HG03432 (cell line): ENCODE data around the gene KIDINS220.

Experiments
- ATAC-seq: cut with Tn5 transposase; IDR thresholded peaks from one replicate; pipeline ENCODE4 v1.9.1; 2021; ENCODE audit warnings: mild to moderate bottlenecking, moderate library complexity; ENCODE audit not compliant: unreplicated experiment

KIDINS220 gene

DNA sequence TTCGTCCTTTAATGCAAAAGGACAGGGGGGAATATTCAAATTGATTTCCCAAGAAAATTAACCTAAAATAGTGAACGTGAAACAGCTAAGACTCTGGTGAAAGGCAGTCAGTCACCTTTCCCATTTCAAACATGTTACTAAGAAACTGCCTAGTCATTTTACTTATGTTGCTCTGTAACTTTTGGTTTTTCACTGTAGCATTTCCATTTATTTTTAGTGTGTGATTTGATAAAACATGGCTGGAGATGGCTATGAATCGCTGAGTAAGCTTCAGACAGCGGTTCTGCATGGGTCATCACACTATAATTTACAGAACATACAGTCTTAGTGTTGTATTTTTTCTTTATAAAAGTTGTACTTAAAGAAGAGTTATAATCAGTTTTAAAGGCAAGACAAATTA is 16.0 kb upstream of the KIDINS220 start:
- no peak for ATAC-seq

GRCh38 chr2:8851811-8852560 is 14.6 kb upstream of the KIDINS220 start:
- no peak for ATAC-seq

- ATAC-seq, result no peak
Observed at GRCh38 chr2:8850845-8851487, 13.6 kb upstream of the KIDINS220 start.

DNA sequence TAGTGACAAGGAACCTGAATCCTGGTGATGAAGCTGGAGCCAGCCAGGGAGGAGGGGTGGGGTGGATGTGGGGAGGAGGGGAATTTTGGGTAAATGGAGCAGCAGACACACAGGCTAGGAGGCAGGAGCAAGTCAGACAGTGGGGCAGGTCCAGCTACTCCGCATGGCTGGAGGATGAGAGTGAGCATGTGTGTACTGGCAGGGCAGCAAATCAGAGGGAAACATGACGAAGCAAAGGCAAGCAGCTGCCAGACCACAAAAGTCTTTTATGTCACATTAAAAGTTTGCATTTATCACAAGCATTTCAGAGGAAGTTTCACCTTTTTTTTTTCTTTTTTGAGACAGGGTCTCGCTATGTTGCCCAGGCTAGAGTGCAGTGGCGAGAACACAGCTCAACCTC is 11.9 kb upstream of the KIDINS220 start:
- ATAC-seq, result no peak

- no peak for ATAC-seq
Observed at GRCh38 chr2:8848328-8849100, 11.1 kb upstream of the KIDINS220 start.

DNA sequence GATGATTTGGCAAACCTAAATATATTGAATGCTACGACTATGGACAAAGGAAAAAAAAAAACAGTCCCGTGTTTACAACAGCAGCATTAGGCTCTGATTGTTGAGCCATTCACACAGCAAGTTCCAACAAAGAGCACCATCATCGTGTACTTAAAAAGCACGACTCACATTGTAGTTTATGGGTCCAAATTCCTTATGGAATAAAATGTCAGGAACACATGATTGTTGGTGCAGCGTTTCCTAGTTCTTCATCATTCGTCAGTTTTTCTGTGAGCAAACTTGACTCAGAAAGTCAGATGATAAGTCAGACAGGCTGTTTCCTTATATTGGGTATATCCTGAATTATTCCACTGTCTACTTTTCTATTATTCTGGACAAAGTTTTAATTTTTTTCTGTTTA is 10.0 kb upstream of the KIDINS220 start:
- no peak for ATAC-seq

GRCh38 chr2:8841932-8842331 is 4.5 kb upstream of the KIDINS220 start:
- no peak for ATAC-seq

GRCh38 chr2:8840475-8841091 is 3.2 kb upstream of the KIDINS220 start:
- no peak for ATAC-seq

DNA sequence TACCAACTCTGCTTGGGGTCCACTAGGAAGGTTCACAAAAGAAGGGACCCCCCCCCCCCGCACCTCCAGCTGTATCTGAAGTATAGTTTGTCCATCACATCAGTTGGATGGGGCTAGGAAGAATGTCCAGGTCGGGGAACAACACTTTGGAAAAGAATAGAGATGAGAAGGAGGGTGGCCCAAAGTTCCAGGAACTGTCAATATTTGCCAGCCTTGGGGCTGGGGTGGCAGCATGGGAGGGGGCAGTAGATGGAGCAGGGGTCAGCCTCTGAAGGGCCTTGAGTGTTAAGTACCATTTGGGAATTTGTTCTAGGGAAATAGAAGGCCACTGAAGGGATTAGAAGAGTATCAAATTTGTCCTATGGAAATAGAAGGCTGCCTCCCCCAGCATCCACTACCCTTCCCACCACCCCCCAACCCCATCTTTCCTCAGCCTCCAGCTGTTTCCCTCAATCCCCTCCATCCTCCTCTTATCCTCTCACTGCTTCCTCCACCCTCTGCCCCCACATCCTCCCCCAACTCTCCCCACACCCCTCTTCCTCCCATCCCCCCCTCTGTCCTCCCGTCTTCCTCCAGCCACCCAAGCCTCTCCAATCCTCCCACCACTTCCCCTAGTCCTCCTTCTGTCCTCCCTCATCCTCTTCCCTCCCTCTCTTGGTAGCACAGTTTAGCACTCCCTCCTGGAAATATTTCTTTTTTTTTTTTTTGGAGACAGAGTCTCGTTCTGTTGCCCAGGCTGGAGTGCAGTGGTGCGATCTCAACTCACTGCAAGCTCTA is 2.0 kb upstream of the KIDINS220 start:
- ATAC-seq, result no peak

- ATAC-seq, result no peak
Observed at GRCh38 chr2:8837795-8838140, 355 bp upstream of the KIDINS220 start.

GRCh38 chr2:8835279-8835678 is 2.1 kb downstream of the KIDINS220 start:
- no peak for ATAC-seq

GRCh38 chr2:8833853-8834252 is 3.6 kb downstream of the KIDINS220 start:
- no peak for ATAC-seq

DNA sequence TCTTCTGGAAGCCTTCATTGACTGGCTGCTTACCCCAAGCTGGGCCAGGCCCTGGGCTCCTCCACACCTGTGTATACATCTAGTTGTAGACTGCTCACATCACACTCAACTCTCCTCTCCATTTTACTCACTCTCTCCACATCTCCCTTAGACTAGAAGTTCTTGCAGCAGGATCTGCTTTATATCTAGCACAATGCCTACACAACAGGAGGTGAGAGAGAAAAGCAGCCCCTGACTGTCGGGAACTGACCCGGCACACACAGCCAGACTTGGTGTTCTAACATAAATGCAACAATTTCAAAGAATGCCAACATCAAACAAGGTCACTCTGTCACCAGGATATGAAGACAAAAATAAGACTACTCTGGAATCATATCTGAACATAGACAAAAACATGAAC is 5.9 kb downstream of the KIDINS220 start:
- ATAC-seq, result no peak

DNA sequence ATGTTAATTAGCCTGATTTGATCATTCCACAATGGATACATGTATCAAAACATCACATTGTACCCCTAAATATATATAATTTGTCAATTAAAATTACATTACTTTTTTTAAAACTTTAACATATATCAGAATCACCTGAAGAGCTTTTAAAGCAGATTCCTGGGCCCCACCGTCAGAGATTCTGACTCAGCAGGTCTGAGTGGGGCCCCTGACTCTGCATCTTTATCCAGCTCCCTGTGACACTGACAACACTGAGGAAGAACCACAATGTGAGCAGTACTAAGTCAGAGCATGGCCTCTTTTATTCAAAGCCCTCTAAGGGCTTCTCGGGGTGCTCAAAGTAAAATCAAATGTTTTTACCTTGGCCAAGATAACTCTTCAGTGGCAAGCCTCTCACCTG is 9.7 kb downstream of the KIDINS220 start:
- no peak for ATAC-seq

DNA sequence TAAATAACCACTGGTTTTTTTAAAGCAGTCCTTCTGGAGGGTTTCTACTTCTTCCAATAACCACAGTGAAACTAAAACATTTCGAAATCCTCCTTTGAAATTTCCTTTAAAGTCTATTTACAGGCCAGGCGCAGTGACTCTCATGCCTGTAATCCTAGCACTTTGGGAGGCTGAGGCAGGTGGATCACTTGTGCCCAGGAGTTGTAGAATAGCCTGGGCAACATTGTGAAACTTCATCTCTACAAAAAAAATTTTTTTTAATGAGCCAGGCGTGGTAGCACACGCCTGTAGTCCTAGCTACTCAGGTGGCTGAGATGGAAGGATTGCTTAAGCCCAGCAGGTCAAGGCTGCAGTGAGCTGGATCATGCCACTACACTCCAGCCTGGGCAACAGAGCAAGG is 15.2 kb downstream of the KIDINS220 start:
- ATAC-seq, result no peak

- ATAC-seq, result no peak
Observed at GRCh38 chr2:8821276-8822217, 15.9 kb downstream of the KIDINS220 start.

DNA sequence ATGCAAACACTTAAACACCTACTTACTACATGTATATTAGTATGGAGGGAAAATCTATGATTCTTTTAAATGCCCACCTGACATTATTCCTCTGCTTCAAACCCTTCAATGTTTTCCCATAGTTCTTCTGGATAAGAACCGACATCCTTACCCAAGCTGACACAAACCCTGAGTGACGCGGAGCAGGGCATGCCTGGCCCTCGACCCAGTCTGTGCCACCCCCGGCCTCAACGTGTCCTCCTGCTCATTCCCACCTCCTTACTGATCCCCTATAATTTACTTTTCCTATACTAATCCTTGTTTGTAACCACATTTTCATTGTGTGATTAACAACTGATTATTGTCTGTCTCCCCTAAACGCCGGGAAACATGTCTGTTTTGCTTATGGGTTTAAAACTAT is 17.5 kb downstream of the KIDINS220 start:
- no peak for ATAC-seq

DNA sequence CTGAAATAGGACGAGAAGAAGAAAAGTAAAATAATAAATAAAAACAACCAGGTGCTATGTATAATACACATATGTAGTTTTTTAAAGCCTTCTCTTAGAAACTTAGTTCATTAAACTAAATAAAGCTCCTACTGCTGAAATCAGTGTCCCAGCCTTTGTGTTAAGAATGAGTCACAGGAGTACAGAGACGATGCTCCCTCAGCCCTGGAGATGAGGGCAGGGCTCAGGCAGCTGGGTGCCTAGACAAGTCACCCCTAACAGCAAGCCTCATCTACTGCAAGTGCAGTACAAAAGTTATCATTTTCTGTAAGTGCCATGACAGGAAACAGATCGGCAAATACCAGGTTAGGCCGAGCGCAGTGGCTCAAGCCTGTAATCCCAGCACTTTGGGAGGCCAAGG is 18.2 kb downstream of the KIDINS220 start:
- ATAC-seq, result no peak

- no peak for ATAC-seq
Observed at GRCh38 chr2:8817221-8817620, 20.2 kb downstream of the KIDINS220 start.
